ENCODE data around the gene SPATA31D4. TPM values are rescaled to one million over a fixed set of nuclear protein-coding genes. Genes with fewer than 3 reads are reported as not detected.
"Not testable (repeated sequence)": the region's sequence is repeated elsewhere in the genome, so short reads cannot be mapped to it uniquely, and the experiment has no call there.

Gene SPATA31D4
- not detected in 3 replicates for total RNA-seq

DNA sequence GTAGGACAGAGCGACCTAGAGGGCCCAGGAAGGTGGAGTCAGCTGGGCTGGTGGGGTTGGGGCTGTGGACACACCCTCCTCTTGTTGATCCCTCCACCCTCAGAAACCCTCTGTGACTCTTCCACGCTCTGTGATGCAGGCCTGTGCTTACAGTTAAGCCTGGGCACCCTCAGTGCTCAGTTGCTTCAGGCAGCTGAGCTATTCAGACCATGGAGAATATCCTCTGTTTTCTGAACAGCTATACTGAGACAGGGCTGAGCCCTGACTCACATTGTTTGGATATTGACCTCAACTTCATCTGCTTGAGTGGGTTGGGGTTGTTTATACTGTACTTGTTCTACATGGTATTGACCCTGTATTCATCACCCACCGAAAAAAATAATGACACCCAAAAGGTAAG lies at the start of gene SPATA31D4:
SPATA31D4 (plus strand) TSS at position 124 of the 400 bp plus-strand sequence; CDS start at position 210, 86 bp downstream.
- H3K9me3 Mint-ChIP-seq; H3K4me3 Mint-ChIP-seq; H3K36me3 Mint-ChIP-seq; H3K4me1 Mint-ChIP-seq; H3K27ac Mint-ChIP-seq; H3K27me3 Mint-ChIP-seq (ENCODE audit: low read depth); DNase-seq (ENCODE audit: low spot score in 2 of 2, unreplicated experiment in 2 of 2): not testable (repeated sequence)

- Mint-ChIP-seq H3K9me3 (peaks cover 3% of the 10 kb centered on the region), H3K36me3 (no peaks in the 10 kb centered on the region), H3K27ac (no peak overlapping the region), H3K4me1 (peaks cover 17% of the 10 kb centered on the region), H3K4me3 (no peak overlapping the region), H3K27me3 (ENCODE audit: low read depth) (no peaks in the 10 kb centered on the region)
- no peak for DNase-seq (ENCODE audit: low spot score in 2 of 2, unreplicated experiment in 2 of 2)
- TF ChIP-seq, protein P1, sequence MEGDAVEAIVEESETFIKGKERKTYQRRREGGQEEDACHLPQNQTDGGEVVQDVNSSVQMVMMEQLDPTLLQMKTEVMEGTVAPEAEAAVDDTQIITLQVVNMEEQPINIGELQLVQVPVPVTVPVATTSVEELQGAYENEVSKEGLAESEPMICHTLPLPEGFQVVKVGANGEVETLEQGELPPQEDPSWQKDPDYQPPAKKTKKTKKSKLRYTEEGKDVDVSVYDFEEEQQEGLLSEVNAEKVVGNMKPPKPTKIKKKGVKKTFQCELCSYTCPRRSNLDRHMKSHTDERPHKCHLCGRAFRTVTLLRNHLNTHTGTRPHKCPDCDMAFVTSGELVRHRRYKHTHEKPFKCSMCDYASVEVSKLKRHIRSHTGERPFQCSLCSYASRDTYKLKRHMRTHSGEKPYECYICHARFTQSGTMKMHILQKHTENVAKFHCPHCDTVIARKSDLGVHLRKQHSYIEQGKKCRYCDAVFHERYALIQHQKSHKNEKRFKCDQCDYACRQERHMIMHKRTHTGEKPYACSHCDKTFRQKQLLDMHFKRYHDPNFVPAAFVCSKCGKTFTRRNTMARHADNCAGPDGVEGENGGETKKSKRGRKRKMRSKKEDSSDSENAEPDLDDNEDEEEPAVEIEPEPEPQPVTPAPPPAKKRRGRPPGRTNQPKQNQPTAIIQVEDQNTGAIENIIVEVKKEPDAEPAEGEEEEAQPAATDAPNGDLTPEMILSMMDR (IDR thresholded peaks at IDR 0.05; ENCODE audit: unreplicated experiment), result no peak
These were observed 49.7 kb upstream of the SPATA31D4 start for GRCh38 chr9:81878530-81878929.

DNA sequence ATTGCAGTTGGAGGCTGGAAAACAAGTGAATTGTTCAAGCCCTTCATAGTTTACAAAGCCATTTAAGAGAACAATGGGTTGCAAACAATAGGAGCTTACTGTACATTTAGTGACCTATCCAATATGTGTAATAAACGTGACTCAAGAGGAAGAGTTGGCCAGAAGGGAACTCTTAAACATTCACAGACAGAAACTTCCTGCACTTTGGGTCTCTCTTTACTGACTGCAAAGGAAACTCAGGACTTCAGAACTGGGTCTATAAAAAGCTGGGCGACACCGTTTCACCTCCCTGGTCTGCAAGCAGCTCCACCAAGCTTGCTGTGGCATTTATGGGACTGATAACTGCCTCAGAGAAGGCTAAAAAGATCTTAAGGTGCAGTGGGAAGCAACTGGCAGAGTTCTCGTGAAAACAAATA lies 48.7 kb upstream of the SPATA31D4 start:
- TF ChIP-seq, protein P1 (IDR thresholded peaks at IDR 0.05; ENCODE audit: unreplicated experiment), result no peak
- Mint-ChIP-seq H3K36me3 (no peaks in the 10 kb centered on the region), H3K4me3 (no peak overlapping the region), H3K27ac (no peak overlapping the region), H3K27me3 (ENCODE audit: low read depth) (no peaks in the 10 kb centered on the region), H3K4me1 (peaks cover 18% of the 10 kb centered on the region), H3K9me3 (no peaks in the 10 kb centered on the region)
- DNase-seq (ENCODE audit: low spot score in 2 of 2, unreplicated experiment in 2 of 2), result no peak

GRCh38 chr9:81885602-81886001 lies 42.6 kb upstream of the SPATA31D4 start:
- H3K27me3 Mint-ChIP-seq (ENCODE audit: low read depth), result no peaks in the 10 kb centered on the region
- no peak overlapping the region for H3K4me3 Mint-ChIP-seq
- TF ChIP-seq, protein P1 (IDR thresholded peaks at IDR 0.05; ENCODE audit: unreplicated experiment), result no peak
- H3K4me1 Mint-ChIP-seq, result peaks cover 25% of the 10 kb centered on the region
- no peaks in the 10 kb centered on the region for H3K36me3 Mint-ChIP-seq
- H3K27ac Mint-ChIP-seq, result peak overlapping the region; percentile 4
- no peaks in the 10 kb centered on the region for H3K9me3 Mint-ChIP-seq
- DNase-seq (ENCODE audit: low spot score in 2 of 2, unreplicated experiment in 2 of 2), result no peak

- Mint-ChIP-seq H3K27ac (no peak overlapping the region), H3K27me3 (ENCODE audit: low read depth) (no peaks in the 10 kb centered on the region), H3K36me3 (no peaks in the 10 kb centered on the region), H3K4me1 (peaks cover 25% of the 10 kb centered on the region), H3K9me3 (no peaks in the 10 kb centered on the region), H3K4me3 (no peak overlapping the region)
- TF ChIP-seq, protein P1 (IDR thresholded peaks at IDR 0.05; ENCODE audit: unreplicated experiment), result no peak
- no peak for DNase-seq (ENCODE audit: low spot score in 2 of 2, unreplicated experiment in 2 of 2)
These were observed 41.6 kb upstream of the SPATA31D4 start for GRCh38 chr9:81886665-81887064.

DNA sequence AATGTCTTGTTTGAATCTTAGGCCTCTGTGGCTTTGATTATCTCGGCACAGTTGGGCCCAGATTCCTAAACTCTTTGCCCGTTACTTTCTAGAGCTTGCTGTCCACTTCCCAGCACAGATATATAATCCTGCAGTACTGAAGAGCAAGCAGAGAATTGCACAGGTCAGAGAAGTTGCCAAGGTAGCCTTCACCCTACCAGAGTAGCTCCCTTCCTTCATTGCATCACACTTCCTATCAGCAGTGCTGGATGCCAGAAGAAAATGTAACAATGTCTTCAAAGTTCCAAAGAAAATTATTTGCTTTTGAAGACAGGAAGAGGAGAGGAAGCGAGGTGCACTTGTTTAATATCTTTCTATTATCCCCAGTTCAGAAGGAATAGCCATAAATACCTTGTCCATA lies 38.1 kb upstream of the SPATA31D4 start:
- TF ChIP-seq, protein P1 (IDR thresholded peaks at IDR 0.05; ENCODE audit: unreplicated experiment), result no peak
- H3K9me3 Mint-ChIP-seq, result no peaks in the 10 kb centered on the region
- DNase-seq (ENCODE audit: low spot score in 2 of 2, unreplicated experiment in 2 of 2), result no peak
- no peaks in the 10 kb centered on the region for H3K36me3 Mint-ChIP-seq
- H3K4me1 Mint-ChIP-seq, result peaks cover 15% of the 10 kb centered on the region
- H3K27ac Mint-ChIP-seq, result no peak overlapping the region
- no peak overlapping the region for H3K4me3 Mint-ChIP-seq
- H3K27me3 Mint-ChIP-seq (ENCODE audit: low read depth), result no peaks in the 10 kb centered on the region
